NB4 (cell line): Measurements from ENCODE around the gene RAD18.

Source experiments
- MYC ChIP-seq: IDR thresholded peaks from 2 replicates; pipeline ENCODE4 v1.6.1; 2011; ENCODE audit warnings: low read depth, low read length
- POLR2A ChIP-seq: IDR thresholded peaks from 2 replicates; pipeline ENCODE4 v1.6.1; 2011; ENCODE audit warnings: mild to moderate bottlenecking; ENCODE audit not compliant: insufficient read length; ENCODE audit errors: extremely low read depth
- TF ChIP-seq, protein P1 (sequence below): IDR thresholded peaks from one replicate; pipeline ENCODE4 v1.5.1; 2012; ENCODE audit warnings: low read depth, low read length

DNA sequence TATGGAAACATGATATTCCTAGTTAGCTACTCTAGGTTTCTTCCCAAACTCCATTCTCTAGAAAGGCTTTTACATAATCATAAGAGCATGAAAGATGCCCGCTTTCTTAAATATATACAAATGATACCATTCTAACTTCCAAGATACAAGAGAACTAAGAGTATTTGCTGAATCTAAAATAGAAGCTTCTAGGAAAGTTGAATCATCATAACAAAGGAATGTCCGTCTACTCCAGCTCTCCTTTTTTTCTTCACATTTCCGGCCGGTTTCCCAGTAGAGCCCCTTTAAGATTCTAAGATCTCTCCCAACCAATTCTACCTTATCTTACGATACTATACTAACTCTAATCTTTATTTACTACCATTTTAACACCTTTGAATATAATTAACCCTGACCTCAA, 60.1 kb downstream of the RAD18 start:
- TF ChIP-seq, protein P1, sequence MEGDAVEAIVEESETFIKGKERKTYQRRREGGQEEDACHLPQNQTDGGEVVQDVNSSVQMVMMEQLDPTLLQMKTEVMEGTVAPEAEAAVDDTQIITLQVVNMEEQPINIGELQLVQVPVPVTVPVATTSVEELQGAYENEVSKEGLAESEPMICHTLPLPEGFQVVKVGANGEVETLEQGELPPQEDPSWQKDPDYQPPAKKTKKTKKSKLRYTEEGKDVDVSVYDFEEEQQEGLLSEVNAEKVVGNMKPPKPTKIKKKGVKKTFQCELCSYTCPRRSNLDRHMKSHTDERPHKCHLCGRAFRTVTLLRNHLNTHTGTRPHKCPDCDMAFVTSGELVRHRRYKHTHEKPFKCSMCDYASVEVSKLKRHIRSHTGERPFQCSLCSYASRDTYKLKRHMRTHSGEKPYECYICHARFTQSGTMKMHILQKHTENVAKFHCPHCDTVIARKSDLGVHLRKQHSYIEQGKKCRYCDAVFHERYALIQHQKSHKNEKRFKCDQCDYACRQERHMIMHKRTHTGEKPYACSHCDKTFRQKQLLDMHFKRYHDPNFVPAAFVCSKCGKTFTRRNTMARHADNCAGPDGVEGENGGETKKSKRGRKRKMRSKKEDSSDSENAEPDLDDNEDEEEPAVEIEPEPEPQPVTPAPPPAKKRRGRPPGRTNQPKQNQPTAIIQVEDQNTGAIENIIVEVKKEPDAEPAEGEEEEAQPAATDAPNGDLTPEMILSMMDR = no peak
- no peak for TF ChIP-seq MYC
- TF ChIP-seq POLR2A = no peak
